Epithelial cell of proximal tubule (primary cell): ENCODE results near the gene SOCS3. TPM values are rescaled to one million over a fixed set of nuclear protein-coding genes. Genes with fewer than 3 reads are reported as not detected.
"Not testable (repeated sequence)": the region's sequence is repeated elsewhere in the genome, so short reads cannot be mapped to it uniquely, and the experiment has no call there.

ENCODE experiments used
- DNase-seq: peaks from one replicate; pipeline ENCODE4 v3.0.0-alpha.2; 2011; ENCODE audit warnings: low read depth
- H3K4me3 ChIP-seq: 2 replicates; pipeline ENCODE4 v1.5.1; 2011; ENCODE audit warnings: low read depth, mild to moderate bottlenecking, low read length
- total RNA-seq: library from RNA; depleted of rRNA; stranded (reverse); fragments of >200 nt; gene quantifications from 2 replicates; pipeline ENCODE4 v1.2.3, GENCODE V29; 2015
- TF ChIP-seq, protein P1 (sequence below): conservative IDR thresholded peaks from 2 replicates; pipeline ENCODE4 v1.5.1; 2012; ENCODE audit warnings: low read depth, mild to moderate bottlenecking, low read length

SOCS3 gene
- total RNA-seq, 1 donor from 2014 or later = 42.8 TPM

DNA sequence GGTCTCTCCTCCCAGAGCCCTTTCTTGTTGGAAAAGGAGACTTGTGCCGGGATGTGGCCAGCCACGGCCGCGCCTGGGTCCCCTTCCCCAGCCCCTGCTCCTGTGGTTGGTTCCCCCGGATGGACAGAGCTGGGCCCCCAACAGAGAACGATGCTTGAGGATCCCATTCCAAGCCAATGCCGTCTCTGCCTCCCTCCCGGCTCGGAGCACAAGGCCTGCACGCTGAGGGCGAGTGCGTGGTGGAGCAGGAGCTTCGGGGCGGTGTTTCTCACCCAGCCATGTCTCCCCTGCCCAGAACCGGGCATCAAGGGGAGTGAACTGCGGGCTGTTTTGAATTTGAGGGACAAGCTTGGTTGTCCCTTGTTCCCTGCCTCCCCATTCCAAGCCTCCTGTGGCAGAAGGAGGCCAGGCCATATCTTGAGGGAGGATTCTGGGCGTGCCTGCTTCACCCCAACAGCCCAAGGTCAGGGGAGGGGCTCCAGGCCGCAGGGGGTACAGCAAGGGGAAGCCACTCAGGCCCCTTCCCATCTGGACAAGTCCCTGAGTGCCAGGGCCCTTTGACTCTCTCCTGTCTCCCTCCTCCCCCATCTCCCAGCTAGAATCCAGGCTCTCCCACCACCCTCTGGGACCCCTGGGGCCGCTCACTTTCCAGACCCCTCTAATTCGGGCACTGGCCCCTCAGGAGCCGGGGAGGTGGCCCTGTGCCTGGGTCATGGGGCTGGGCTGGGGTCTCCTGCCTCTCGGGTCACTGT, 43.6 kb downstream of the SOCS3 start:
- H3K4me3 ChIP-seq = peak overlapping the region; percentile 40
- no peak for DNase-seq
- TF ChIP-seq, protein P1, sequence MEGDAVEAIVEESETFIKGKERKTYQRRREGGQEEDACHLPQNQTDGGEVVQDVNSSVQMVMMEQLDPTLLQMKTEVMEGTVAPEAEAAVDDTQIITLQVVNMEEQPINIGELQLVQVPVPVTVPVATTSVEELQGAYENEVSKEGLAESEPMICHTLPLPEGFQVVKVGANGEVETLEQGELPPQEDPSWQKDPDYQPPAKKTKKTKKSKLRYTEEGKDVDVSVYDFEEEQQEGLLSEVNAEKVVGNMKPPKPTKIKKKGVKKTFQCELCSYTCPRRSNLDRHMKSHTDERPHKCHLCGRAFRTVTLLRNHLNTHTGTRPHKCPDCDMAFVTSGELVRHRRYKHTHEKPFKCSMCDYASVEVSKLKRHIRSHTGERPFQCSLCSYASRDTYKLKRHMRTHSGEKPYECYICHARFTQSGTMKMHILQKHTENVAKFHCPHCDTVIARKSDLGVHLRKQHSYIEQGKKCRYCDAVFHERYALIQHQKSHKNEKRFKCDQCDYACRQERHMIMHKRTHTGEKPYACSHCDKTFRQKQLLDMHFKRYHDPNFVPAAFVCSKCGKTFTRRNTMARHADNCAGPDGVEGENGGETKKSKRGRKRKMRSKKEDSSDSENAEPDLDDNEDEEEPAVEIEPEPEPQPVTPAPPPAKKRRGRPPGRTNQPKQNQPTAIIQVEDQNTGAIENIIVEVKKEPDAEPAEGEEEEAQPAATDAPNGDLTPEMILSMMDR = no peak

DNA sequence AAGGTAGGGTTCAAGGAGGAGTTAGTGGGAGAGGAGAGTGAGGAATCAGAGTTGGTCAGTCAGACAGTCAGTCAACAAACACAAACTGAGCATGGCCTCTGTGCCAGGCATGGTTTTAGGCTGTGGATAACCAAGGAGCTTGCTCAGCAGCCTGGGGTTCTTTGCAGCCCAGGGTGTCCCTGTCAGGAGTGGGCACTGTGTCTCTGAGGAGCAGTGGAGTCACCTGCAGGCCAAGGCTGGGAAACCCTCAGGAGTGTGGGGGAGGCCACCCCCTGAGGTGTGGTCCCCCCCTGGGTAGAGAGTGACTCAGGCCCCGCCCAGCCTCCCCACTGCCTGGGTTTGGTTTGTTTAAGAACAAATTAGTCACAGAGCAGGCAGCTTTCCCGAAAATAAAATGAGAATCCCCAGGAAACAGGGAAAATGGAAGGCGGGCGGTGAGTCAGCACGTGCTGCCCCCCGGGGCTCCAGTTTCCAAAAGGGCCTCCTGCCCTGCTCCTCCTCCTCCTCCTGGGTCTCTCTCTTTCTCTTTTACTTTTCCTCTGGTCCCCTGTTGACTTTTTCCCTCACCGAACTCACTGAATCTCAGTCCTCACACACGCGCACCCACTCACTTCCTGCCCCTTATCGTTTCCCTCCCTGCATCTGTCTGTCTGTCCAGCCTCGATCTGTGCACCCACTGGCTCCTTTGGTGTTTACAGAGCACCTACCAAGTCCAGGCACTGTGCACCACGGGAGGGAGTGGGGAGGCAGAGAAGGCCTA, 44.3 kb downstream of the SOCS3 start:
- TF ChIP-seq, protein P1 = peak; percentile 11
- peak; percentile 52 for DNase-seq
- H3K4me3 ChIP-seq = peak overlapping the region; percentile 40

DNA sequence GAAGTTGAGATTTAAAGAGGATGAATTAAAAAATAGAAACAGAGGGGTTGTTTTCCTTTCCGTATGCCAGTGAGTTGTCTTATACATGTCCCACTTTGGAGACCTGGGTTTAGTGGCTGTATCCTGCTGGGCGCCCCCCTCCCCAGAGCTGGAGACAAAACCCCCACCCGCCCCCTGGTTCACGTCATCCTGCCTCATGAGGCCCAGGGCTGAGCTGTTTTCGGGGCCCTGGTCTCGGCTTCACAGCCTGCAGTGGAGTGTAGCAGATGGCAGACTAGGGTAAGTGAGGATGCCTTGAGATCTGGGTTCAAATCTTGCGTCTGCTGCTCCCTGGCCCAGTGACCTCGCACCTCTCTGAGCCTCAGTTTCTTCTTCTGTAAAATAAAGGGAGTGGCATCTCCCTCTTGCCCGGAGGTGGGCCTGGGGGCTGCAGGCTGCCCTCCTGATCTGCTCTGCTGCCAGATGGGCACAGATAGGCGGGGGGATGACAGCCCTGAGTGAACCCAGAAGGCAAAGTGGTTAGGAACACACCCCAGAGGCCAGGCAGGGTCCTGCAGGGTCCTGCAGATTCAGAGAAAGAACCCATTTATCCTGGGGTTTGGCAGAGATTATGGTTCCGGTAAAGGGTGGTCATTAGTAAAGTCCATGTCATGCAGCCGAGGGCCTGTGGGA, 45.1 kb downstream of the SOCS3 start:
- TF ChIP-seq, protein P1 = peak; percentile 12
- no peak for DNase-seq
- H3K4me3 ChIP-seq = no peak overlapping the region

DNA sequence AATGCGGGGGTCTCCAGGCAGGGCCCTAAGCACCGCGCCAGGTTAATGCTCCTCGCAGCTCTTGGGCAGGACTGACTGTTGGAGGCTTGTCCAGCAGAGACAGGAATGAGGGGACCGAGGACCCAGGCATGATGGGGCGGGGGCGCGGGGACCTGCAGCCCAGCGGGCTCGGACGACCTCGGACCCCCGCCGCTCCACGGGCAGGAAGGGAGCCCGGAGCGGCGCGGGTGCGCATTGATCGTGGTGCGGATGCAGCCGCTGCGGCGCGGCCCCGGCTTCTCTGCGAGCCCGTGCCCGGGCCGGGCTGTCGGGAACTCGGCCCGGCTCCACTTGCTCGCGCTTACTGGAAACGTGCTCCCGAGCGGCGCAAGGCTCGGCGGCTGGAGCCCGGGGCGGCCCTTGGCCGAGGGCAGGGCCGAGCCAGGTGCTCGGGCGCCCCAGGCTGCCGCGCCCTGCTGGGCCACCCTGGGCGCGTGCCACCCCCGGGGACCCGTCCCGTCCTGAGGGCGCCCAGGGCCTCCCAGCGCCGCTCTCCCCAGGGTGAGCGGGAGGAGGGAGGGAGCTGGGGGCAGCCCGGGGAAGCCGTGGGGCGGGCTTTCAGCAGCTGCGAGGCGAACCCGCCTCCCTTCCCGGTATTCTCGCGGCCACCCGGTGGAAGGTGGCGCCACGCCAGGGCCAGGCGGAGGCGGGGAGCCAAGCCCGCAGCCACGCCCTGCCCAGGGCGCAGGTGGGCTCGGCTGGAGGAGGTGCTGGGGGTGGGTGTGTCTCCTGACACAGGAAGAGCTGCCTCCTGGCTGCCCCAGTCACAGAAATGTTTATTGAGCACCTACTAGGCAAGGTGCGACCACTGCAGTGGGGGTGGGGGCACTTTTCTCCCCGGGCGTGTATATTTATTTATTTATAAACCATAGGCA, 45.9 kb downstream of the SOCS3 start:
- H3K4me3 ChIP-seq = peak overlapping the region; percentile 33
- TF ChIP-seq, protein P1 = no peak
- DNase-seq = no peak

DNA sequence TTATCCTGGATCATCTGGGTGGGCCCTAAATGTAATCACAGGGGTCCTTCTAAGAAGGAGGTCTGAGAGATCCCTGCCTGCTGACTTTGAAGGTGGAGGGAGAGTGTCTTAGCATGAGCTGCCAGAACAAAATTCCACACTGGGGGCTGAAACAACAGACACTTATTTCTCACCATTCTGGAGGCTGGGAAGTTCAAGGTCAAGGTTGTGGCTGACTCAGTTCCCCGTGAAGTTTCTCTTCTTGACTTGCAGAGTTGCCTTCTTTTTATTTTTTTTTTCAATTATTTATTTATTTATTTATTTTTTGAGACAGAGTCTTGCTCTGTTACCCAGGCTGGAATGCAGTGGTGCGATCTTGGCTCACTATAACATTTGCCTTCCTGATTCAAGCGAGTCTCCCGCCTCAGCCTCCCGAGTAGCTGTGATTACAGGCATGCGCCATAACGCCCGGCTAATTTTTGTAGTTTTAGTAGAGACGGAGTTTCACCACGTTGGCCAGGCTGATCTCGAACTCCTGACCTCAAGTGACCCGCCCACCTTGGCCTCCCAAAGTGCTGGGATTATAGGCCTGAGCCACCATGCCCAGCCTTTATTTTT, 50.1 kb downstream of the SOCS3 start:
- not testable (repeated sequence) for DNase-seq, H3K4me3 ChIP-seq

DNA sequence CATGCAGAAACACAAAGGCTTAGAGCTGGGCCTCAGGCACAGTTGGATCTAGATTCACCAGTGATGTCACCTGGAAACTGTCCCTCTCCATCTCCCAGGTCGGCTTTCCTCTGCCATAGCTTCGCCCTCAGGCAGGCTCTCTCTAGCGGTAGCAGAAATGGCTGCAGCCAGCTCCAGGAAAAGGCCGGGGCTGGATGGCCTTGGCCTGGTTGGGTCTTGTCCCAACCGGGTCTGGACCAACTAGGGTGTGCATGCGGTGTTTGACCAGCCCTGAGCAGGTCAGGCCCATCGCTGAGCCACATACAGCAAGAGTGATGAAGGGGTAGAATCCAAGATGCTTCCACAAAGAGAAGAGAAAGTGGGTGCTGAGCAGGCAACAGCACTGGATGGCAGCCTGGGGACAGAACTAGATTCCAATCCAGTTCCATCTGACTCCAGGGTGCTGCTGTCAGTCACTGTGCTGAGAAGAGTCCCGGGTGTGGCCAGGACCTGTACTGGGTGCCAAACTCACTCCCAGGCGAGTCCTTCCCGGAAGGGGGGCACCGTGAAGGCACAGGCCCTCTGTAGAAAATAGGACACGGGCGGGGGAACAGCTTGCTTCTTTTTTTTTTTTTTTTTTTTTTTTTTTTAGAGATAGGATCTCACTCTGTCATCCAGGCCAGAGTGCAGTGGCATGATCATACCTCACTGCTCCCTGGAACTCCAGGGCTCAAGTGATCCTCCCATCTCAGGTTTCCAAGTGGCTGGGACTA, 51.8 kb downstream of the SOCS3 start:
- TF ChIP-seq, protein P1 = peak; percentile 3
- no peak for DNase-seq
- H3K4me3 ChIP-seq = no peak overlapping the region
